Posterior cingulate gyrus (tissue), 11 donors: ENCODE data around the gene PRR33.
A peak's percentile ranks its signal among the peaks of the same experiment; 100 is the strongest.
"Not testable (repeated sequence)": the region's sequence is repeated elsewhere in the genome, so short reads cannot be mapped to it uniquely, and the experiment has no call there.

Experiments used
- DNase-seq, 10 donors: peaks; one replicate each; pipeline versions ENCODE4 v3.0.0 to v3.0.0-alpha.2; 2020 to 2021; ENCODE audit warnings: mixed read lengths in 3 of 10
- intact Hi-C: fragments of 100-400 bp; cut with DNase I; formaldehyde crosslinking; loops from one replicate; pipeline ENCODE4 v1.15.1; 2023

Gene PRR33

DNA sequence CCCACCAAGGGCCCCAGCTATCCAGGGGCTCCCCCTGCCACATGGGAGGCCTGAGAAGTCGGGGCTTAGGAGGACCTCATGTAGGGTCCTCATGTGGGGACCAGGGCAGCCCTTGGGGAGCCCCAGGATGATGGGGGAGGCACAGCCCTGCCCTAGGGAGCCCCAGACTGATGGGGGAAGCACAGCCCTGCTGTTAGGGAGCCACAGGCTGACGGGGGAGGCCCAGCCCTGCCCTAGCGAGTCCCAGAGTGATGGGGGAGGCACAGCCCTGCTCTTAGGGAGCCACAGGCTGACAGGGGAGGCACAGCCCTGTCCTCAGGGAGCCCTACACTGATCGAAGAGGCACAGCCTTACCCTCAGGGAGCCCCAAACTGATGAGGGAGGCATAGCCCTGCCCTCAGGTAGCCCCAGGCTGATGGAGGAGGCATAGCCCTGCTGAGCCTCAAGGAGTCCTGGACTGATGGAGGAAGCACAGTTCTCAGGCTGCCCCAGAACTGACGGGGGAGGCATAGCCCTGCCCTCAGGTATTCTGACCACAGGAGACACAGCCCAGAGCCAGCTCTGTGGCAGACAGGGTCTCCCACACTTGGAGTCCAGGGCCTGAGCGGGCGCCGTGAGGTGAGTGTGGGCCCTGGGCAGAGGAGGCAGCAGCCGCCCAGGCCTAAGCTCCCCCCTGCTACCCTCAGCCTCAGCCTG is 10.8 kb downstream of the PRR33 start:
- peak in 4 of 10 donors; percentile 9 to 68 (median 60) for DNase-seq
- intact Hi-C loops, result loop anchor here (5.0 kb wide), 1 partner anchor 36 kb away; the partner anchor contains the start of gene TNNT3

DNA sequence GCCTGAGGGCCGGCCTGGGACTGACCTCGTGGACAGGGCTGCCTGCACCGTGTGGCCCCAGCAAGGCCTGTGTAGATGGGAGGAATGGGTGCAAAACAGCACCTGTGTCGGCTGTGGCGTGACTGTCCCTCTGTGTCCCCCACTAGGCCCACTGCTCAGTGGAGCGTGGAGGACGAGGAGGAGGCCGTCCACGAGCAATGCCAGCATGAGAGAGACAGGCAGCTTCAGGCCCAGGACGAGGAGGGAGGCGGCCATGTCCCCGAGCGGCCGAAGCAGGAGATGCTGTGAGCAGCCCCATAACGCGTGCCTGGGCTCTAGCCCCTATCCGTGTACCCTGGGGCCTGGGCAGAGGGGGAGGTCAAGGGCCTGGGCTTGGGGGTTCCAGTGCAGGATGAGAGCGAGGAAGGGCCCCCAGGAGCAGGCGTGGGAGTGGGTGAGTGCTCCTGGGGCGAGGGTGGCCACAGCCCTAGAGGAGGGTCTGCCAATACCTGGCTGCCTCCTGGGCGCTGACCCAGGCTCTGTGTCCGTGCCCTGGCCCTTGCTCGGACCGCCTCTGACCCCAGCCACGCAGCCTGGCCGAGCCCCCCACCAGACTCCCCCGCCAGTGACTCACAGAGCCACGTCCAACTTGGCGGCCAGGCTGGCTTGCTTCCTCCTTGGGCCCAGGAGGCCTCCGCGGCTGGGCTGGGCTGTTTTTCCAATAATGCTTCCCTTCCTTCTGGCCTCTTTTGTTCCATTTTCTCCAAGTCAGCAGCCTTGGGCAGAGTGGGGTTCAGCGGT is 11.6 kb downstream of the PRR33 start:
- DNase-seq, result peak in 4 of 10 donors; percentile 21 to 85 (median 72)
- intact Hi-C loops, result loop anchor here (5.0 kb wide), 1 partner anchor 37 kb away; the partner anchor contains the start of gene TNNT3

DNA sequence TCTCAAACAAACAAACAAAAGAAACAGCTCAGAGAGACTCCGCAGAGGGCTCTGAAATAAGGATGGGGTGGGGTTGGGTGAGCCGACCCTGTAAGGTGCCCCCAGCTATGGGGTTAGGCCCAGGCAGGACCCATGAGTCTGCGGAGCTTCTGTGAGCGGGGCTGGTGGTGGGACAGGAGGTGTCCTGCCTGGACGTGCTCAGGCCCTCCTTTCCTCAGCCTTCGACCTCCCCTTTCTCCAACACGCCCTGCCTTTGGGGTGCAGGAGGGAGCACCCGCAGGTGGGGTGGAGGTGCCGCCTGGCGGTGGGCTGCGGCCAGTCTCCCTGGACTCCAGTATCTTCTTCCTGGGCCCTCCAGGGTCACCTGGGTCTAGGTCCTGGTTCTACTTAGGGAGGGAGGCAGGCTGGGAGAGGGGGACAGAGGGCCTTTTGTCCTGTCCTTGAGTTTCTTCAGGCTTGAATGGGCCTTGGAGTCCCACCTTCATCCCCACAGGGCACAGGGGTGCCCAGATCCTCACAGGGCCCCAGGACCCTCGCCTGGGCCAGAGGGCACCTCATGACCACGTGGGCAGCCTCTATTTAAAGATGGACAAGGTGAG is 12.3 kb downstream of the PRR33 start:
- DNase-seq, result peak in 4 of 10 donors; percentile 9 to 60 (median 51)
- intact Hi-C loops, result no loop called here

DNA sequence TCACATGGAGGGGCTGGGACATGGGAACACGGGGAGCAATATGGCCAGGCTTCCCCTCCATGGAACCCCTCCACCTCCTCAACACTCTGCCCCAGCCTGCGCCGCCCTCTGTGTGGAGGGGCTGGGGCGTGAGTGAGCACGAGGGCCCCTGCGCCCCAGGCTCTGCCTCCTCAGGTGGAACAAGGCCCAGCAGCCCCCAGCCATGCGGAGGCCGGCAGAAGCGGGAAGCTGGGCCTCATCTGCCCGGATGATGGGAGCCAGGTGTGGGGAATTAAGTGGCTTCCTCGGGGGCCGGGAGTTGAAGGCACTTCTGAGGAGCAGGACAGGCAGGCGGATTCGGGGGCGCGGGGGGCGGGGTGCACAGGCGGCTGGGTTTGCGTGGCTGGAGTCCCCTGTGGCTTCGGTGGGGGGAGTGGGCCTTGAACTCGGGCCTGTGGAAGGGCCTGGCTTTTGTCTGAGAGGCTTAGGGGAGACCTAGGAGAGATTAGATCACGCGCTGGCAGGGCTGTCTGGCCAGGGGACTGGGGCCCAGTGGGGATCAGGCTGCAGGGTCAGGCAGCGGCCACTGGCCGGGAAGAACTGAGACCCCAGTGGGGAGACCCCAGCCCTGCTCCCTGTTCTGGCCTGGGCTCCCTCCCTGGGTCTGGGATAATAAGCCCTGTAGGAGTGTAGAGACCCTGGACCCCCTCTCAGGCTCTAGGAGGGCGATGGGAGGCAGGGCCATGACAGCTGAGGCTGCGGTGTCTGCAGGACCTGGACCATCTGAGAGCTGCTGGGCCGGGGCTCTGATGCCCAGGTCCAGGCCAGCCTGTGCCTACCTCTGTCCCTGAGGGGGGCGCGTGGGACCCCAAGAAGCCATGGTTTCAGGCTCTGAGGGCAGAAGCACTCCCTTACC is 13.3 kb downstream of the PRR33 start:
- intact Hi-C loops, result no loop called here
- DNase-seq, result peak in 5 of 10 donors; percentile 2 to 80 (median 67)

DNA sequence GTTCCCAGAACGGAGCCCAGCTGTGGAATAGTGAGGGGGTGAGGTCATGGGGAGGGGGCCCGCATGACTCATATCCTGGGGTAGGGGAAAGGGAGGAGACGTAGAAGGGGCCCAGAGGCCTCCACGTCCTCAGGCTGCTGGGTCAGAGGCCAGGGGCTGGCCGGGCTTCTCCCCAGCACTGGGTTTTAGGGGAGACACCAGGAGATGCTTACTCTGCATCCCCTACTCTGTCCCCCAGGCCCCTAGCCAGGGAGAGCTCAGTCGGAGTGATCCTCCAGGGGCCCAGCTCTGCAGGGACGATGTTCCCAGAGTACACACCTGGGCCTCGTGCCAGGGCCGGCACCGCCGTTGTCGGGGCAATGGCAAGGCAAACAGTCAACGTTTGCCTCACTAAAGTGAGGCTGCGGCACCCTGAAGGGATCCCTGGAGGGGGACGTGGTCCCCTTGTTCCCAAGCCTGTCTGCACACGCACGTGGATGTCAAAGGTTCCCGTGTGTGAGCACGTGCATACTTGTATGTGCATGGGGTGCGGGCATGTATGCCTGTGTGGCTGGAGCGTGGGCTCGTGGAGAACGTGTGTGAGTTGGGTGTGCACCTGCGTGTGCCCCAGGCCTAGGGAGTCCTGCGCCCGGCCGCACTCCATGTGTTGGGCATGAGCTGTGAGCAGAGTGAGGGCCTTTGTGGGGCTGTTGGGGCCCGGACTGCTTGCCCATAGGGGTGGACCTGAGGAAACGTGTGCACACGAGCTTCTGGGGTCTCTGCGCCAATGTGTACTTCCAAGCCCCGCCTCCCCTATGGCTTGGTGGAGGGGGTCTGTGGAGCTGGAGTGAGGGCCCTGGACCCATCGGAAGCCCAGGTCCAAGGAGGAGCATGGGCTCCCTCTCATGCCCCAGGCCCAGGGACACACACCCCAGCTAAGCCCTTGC is 14.2 kb downstream of the PRR33 start:
- intact Hi-C loops, result no loop called here
- DNase-seq, result peak in 5 of 10 donors; percentile 6 to 87 (median 70)

DNA sequence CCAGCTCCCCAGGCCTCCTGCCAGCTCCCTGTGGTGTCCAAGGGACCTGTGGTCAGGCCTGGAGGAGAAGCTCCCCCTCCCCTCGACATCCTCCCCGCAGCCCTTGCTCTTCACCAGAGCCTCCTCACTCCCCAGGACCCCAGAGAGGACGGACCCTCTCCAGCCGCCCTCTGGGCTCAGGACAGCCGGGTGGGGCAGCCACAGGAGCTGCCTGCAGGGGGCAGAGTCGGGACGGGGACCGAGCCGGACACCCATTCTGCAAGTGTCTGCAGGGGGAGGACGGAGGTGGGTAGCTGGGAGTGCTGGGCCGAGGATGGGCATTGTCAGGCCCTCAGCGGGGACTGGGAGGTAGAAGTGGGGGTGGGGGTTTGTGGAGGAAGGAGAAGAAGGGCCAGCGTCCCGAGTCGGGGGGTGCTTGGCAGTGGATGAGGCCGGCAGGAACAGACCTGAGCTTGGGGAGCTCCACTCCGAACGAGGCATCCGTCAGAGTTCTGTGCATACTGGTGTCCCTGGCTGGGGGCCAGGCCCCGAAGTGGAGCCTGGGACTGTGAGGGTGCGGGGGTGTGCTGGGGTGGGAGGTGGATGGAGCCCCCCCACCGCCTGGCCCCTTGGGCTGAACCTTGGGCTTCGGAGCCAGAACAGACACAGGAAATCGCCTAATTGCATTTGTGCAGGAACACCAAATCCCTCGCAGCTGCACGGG is 15.2 kb downstream of the PRR33 start:
- peak in 6 of 10 donors; percentile 10 to 81 (median 52) for DNase-seq
- intact Hi-C loops, result no loop called here

DNA sequence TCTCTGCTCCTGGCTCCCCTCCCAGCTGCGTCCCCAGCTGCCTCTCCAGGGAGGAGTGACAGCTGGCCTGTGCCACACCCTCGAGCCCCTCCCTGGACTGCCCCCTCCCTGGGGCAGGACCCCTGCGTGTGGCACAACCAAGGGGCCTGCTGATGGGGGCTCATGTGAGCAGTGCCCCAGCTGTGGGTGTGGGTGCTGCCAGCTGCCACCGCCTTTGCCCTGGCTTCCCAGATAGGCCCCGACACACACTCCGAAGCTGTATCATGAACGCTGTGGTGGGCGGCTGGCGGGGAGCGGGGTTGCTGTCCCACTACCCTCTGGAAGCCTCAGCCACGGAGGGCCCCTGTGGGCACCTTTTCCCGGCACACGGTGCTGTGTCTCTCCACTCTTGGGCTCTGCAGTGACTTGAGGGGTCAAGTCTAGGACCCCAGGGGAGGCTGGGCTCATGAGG is 15.8 kb downstream of the PRR33 start:
- DNase-seq, result peak in 5 of 10 donors; percentile 3 to 59 (median 7)
- intact Hi-C loops, result not testable (repeated sequence)

DNA sequence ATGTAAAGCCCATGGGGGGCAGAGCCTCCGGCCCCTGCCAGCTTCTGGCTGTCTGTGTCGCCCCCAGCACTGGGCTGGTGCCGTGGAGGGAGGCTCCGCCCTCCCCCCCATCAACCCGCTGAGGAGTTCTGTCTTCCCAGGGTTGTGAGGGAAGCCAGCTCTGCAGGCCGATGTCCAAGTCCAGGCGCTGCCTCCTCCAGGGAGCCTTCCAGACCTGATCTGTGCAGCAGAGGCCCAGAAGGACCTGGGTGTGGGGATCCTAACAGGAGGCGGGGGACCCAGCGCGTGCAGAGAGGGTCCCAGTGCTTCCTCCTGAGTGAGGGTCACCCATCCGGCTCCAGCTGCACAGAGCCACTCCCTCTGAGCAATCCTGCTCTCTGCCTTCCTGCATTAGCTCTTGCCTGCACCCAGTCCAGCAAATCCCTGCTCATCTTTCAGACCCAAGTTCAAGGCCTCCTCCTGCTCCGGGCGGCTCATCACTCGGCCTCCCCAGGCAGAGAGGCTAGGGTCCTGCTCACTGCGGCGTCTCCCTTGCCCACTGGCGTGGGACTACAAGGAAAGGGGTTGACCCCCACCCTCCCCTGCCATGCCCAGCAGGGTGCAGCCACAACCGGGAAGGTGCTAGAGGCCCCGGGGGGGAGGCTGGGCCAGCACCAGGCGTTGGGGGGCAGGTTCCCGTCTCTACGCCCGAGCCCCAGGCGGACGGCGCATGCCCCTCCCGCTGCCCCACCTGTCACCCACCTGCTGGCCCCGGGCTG is 16.4 kb downstream of the PRR33 start:
- intact Hi-C loops, result no loop called here
- peak in 5 of 10 donors; percentile 4 to 83 (median 69) for DNase-seq

DNA sequence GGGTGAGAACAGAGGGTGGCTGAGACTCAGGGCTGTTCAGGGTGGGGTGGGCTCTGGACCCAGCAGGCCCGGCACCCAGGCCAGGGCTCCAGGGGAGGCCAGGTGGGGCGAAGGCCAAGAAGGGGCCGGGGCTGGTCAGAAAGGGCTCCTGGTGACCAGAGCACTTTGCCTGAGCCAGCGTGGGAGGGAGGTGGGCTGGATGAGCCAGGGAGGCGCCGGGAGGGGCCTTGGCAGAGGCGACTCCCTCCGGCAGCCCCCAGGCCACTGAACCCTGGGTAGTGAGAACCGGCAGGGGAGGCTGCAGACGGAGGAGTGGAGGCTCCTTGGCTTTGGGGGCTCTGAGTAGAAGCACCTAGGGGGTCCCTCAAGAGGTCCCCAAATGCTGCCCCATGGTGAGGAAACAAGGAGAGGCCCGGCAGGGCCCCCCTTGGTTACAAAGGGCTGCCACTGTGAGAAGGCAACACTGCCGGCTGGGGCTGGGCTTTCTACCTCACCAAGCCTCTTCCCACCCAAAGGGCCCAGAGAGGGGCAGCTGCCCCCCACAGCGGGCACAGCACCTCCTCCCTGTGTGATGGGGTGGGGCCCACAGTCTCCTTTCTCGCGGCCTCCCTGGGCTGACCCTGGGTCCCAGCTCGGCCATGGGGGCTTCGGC is 17.1 kb downstream of the PRR33 start:
- intact Hi-C loops, result not testable (repeated sequence)
- peak in 5 of 10 donors; percentile 5 to 64 (median 39) for DNase-seq

DNA sequence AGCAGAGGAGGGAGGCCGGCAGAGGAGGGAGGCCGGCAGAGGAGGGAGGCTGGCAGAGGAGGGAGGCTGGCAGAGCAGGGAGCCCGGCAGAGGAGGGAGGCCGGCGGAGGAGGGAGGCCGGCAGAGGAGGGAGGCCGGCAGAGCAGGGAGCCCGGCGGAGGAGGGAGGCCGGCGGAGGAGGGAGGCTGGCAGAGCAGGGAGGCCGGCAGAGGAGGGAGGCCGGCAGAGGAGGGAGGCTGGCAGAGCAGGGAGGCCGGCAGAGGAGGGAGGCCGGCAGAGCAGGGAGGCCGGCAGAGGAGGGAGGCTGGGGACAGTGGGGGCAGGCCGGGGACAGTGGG is 17.9 kb downstream of the PRR33 start:
- DNase-seq, result peak in 1 of 10 donors; percentile 59
- intact Hi-C loops, result not testable (repeated sequence)

DNA sequence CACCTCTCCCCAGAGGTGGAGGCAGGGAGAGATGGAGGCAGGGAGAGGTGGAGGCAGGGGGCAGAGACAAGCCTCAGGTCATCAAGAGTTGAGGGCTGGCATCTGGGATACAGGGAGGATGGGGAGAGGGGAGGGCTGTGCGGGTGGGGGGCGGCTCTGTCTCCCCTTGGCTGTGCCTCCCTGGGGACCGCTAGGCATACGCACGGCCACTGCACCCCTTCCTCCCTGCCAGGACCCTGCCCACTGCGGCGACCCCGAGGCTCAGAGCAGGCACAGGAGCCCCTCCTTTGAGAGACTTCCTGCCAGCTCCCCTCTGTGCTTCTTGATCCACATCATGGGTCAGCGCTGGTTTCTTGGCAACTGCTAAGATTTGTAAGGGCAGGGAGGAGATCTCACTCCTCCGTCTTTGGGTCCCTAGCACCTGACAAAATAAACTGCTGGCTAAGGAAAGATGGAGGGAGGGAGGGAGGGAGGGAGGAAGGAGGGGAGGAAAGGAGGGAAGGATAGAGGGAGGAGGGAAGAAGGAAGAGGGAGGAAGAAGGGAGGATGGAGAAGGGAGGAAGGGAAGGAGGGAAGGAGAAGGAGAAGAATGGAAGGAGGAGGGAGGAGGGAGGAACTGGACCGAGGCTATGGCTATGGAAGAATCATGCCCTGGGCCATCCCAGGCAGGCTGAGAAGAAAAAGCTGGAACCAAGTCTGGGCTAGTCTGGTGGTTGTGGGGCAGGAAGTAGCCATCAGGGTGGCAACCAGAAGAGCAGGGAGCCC is 18.5 kb downstream of the PRR33 start:
- peak in 2 of 10 donors; percentile 17 to 72 for DNase-seq
- intact Hi-C loops, result no loop called here

DNA sequence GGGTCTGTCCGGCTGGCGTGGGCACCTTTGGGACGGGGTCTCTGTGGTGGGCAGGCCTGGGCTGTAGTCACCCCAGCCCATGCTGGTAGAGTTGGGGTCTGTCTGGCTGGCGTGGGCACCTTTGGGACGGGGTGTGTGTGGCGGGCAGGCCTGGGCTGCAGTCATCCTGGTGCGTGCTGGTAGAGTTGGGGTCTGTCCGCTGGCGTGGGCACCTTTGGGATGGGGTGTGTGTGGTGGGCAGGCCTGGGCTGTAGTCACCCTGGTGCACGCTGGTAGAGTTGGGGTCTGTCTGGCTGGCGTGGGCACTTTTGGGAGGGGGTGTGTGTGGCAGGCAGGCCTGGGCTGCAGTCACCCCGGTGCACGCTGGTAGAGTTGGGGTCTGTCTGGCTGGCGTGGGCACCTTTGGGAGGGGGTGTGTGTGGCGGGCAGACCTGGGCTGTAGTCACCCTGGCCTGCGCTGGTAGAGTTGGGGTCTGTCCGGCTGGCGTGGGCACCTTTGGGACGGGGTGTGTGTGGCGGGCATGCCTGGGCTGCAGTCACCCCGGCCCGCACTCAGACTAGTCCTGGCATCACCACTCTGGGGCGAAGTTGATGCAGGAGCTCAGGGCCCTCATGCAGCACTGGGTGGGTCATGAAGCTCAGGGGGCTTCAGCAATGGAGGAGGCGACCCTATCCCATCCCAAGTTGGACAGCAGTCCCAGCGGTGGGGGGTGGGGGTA is 19.3 kb downstream of the PRR33 start:
- peak in 4 of 10 donors; percentile 19 to 65 (median 51) for DNase-seq

DNA sequence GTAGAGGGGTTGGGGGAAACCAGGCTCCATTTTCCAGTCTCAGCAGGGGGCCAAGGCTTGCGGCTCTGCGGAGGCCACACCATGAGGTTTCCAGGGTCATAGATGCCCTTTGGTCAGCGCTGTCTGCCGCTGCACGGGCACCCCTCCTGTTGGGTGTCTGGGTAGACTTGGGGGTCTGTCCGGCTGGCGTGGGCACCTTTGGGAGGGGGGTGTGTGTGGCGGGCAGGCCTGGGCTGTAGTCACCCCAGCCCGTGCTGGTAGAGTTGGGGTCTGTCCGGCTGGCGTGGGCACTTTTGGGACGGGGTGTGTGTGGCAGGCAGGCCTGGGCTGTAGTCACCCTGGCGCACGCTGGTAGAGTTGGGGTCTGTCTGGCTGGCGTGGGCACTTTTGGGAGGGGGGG is 20.2 kb downstream of the PRR33 start:
- peak in 3 of 10 donors; percentile 19 to 77 (median 33) for DNase-seq
- intact Hi-C loops, result no loop called here

More for the DNA sequence above, 19.3 kb downstream of the PRR33 start:
- intact Hi-C loops, result no loop called here

DNA sequence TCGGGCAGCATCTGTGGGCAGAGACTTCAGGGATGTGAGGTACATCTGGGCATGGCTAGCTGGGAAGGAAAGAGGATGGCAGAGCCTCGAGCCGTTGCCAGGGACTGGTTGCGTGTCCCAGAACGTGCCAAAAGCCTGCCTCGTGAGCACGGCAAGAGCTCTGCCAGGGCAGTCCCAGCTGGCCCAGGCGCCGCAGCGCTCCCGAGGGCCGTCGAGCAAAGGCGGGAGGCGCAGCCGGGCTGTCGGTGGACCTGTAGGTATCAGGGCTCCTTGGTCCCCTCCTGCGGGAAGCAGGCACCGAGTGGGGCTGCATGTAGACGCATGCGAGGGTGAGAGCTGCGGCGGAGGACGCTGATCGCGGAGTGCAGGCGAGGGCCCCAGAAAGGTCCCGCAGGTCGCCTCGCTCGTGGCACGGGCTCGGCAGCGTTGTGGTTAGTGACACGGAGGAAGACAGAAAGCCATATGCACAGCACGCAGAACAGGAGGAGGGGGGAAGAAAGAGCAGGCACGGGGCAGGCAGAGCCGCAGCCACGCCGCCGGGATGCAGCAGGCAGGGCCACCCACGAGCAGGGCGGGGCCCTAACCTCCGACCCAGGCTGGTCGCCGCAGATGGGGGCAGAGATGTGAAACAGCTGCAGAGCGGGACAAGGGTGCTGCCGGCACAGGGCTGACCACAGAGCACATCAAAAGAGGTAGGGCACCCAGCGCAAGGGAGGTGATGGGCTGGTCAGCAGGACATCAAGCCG is 20.8 kb downstream of the PRR33 start:
- intact Hi-C loops, result no loop called here
- DNase-seq, result peak in 7 of 10 donors; percentile 38 to 92 (median 62)

DNA sequence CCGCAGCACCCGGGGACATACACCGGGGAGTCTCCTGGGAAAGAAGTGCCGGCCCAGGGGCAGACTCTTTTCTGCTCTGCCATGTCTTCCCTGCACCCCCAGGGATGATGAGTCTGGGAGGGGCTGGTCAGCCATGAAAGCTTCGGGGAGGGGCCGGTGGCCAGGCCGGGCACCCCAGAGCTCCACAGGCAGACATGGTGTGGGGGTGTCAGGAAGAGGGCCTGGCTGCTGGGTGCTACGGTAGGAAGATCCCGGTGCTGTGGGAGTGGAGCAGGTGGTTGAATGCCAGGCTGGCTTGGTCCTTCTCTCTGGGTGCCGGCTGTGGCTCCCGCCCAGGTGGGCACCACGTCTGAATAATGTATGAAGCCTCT is 21.4 kb downstream of the PRR33 start:
- intact Hi-C loops, result no loop called here
- DNase-seq, result no peak
